ENCODE results near the gene MUC3A. TPM values are rescaled to one million over a fixed set of nuclear protein-coding genes. Genes with fewer than 3 reads are reported as not detected.
"Not testable (repeated sequence)": the region's sequence is repeated elsewhere in the genome, so short reads cannot be mapped to it uniquely, and the experiment has no call there.

Gene MUC3A
- polyA plus RNA-seq, 1 donor from 2014 or later: not detected

GRCh38 chr7:100935381-100935780 lies 14.0 kb upstream of the MUC3A start:
- not testable (repeated sequence) for H3K27ac Mint-ChIP-seq, H3K4me1 Mint-ChIP-seq, H3K36me3 Mint-ChIP-seq, H3K4me3 Mint-ChIP-seq
- Mint-ChIP-seq H3K9me3 (peaks cover 0 to 13% (median 12%) of the 10 kb centered on the region in 3 donors), H3K27me3 (peaks cover 14% of the 10 kb centered on the region)

- H3K27ac Mint-ChIP-seq, H3K4me3 Mint-ChIP-seq, H3K4me1 Mint-ChIP-seq, H3K36me3 Mint-ChIP-seq: not testable (repeated sequence)
- Mint-ChIP-seq H3K27me3 (peaks cover 11% of the 10 kb centered on the region), H3K9me3 (peaks cover 1 to 17% (median 12%) of the 10 kb centered on the region in 3 donors)
These were observed 13.2 kb upstream of the MUC3A start for GRCh38 chr7:100936167-100936566.

- Mint-ChIP-seq H3K27ac (no peak overlapping the region), H3K27me3 (peaks cover 11% of the 10 kb centered on the region), H3K4me1 (no peaks in the 10 kb centered on the region), H3K9me3 (peaks cover 1 to 13% (median 6%) of the 10 kb centered on the region in 3 donors), H3K4me3 (no peak overlapping the region), H3K36me3 (no peaks in the 10 kb centered on the region)
These were observed 7.1 kb upstream of the MUC3A start for GRCh38 chr7:100942045-100942774.

- Mint-ChIP-seq H3K36me3 (no peaks in the 10 kb centered on the region), H3K4me1 (no peaks in the 10 kb centered on the region), H3K27me3 (peaks cover 11% of the 10 kb centered on the region), H3K9me3 (peaks cover 1 to 13% (median 6%) of the 10 kb centered on the region in 3 donors), H3K4me3 (no peak overlapping the region), H3K27ac (no peak overlapping the region)
These were observed 5.6 kb upstream of the MUC3A start for GRCh38 chr7:100943693-100944092.

GRCh38 chr7:100944138-100944537 lies 5.2 kb upstream of the MUC3A start:
- H3K27ac Mint-ChIP-seq: no peak overlapping the region

GRCh38 chr7:100946111-100946510 lies 3.2 kb upstream of the MUC3A start:
- no peak overlapping the region for H3K4me3 Mint-ChIP-seq
- H3K36me3 Mint-ChIP-seq: no peaks in the 10 kb centered on the region
- no peaks in the 10 kb centered on the region for H3K4me1 Mint-ChIP-seq
- no peak overlapping the region for H3K27ac Mint-ChIP-seq
- H3K9me3 Mint-ChIP-seq: peaks cover 0 to under 1% (median 0%) of the 10 kb centered on the region in 3 donors
- H3K27me3 Mint-ChIP-seq: peaks cover 23% of the 10 kb centered on the region

More at GRCh38 chr7:100944138-100944537, 5.2 kb upstream of the MUC3A start:
- Mint-ChIP-seq H3K36me3 (no peaks in the 10 kb centered on the region), H3K9me3 (peaks cover 1 to 11% (median 6%) of the 10 kb centered on the region in 3 donors), H3K27me3 (peaks cover 13% of the 10 kb centered on the region), H3K4me3 (no peak overlapping the region), H3K4me1 (no peaks in the 10 kb centered on the region)

- no peak overlapping the region for H3K4me3 Mint-ChIP-seq
- H3K27ac Mint-ChIP-seq: no peak overlapping the region
- no peaks in the 10 kb centered on the region for H3K4me1 Mint-ChIP-seq
- peaks cover 23% of the 10 kb centered on the region for H3K27me3 Mint-ChIP-seq
- no peaks in the 10 kb centered on the region for H3K9me3 Mint-ChIP-seq
- H3K36me3 Mint-ChIP-seq: no peaks in the 10 kb centered on the region
These were observed 2.5 kb upstream of the MUC3A start for GRCh38 chr7:100946766-100947365.

- H3K4me1 Mint-ChIP-seq: no peaks in the 10 kb centered on the region
- no peaks in the 10 kb centered on the region for H3K9me3 Mint-ChIP-seq
- no peaks in the 10 kb centered on the region for H3K36me3 Mint-ChIP-seq
- peaks cover 23% of the 10 kb centered on the region for H3K27me3 Mint-ChIP-seq
- no peak overlapping the region for H3K27ac Mint-ChIP-seq
- H3K4me3 Mint-ChIP-seq: no peak overlapping the region
These were observed 1.5 kb upstream of the MUC3A start for GRCh38 chr7:100947792-100948191.

GRCh38 chr7:100949933-100950443 lies 654 bp downstream of the MUC3A start:
- Mint-ChIP-seq H3K4me3 (no peak overlapping the region), H3K9me3 (no peaks in the 10 kb centered on the region), H3K27me3 (peaks cover 18% of the 10 kb centered on the region), H3K4me1 (no peaks in the 10 kb centered on the region), H3K27ac (no peak overlapping the region), H3K36me3 (no peaks in the 10 kb centered on the region)

- Mint-ChIP-seq H3K36me3 (no peaks in the 10 kb centered on the region), H3K4me3 (no peak overlapping the region), H3K4me1 (no peaks in the 10 kb centered on the region), H3K27me3 (peaks cover 14% of the 10 kb centered on the region), H3K27ac (no peak overlapping the region), H3K9me3 (no peaks in the 10 kb centered on the region)
These were observed 1.8 kb downstream of the MUC3A start for GRCh38 chr7:100951172-100951571.

- Mint-ChIP-seq H3K36me3 (no peaks in the 10 kb centered on the region), H3K27me3 (peaks cover 12% of the 10 kb centered on the region)
These were observed 2.7 kb downstream of the MUC3A start for GRCh38 chr7:100951888-100952560.

GRCh38 chr7:100952641-100953040 lies 3.3 kb downstream of the MUC3A start:
- Mint-ChIP-seq H3K9me3 (no peaks in the 10 kb centered on the region), H3K4me1 (no peaks in the 10 kb centered on the region), H3K27ac (no peak overlapping the region), H3K27me3 (peaks cover 12% of the 10 kb centered on the region), H3K36me3 (no peaks in the 10 kb centered on the region), H3K4me3 (no peak overlapping the region)

More at GRCh38 chr7:100951888-100952560, 2.7 kb downstream of the MUC3A start:
- no peaks in the 10 kb centered on the region for H3K4me1 Mint-ChIP-seq
- H3K4me3 Mint-ChIP-seq: no peak overlapping the region
- H3K27ac Mint-ChIP-seq: no peak overlapping the region
- H3K9me3 Mint-ChIP-seq: no peaks in the 10 kb centered on the region

- H3K27me3 Mint-ChIP-seq: peaks cover 1% of the 10 kb centered on the region
- H3K36me3 Mint-ChIP-seq: no peaks in the 10 kb centered on the region
- no peaks in the 10 kb centered on the region for H3K9me3 Mint-ChIP-seq
- H3K4me3 Mint-ChIP-seq: no peak overlapping the region
- H3K27ac Mint-ChIP-seq: no peak overlapping the region
- no peaks in the 10 kb centered on the region for H3K4me1 Mint-ChIP-seq
These were observed 8.6 kb downstream of the MUC3A start for GRCh38 chr7:100957832-100958421.

GRCh38 chr7:100959894-100960293 lies 10.6 kb downstream of the MUC3A start:
- Mint-ChIP-seq H3K9me3 (no peaks in the 10 kb centered on the region), H3K27me3 (peaks cover 15% of the 10 kb centered on the region), H3K27ac (no peak overlapping the region), H3K36me3 (no peaks in the 10 kb centered on the region), H3K4me3 (no peak overlapping the region), H3K4me1 (no peaks in the 10 kb centered on the region)

GRCh38 chr7:100962537-100962936 lies 13.2 kb downstream of the MUC3A start:
- no peak overlapping the region for H3K4me3 Mint-ChIP-seq
- H3K27ac Mint-ChIP-seq: no peak overlapping the region
- peaks cover 37% of the 10 kb centered on the region for H3K27me3 Mint-ChIP-seq
- H3K9me3 Mint-ChIP-seq: no peaks in the 10 kb centered on the region
- peaks cover 5 to 13% (median 8%) of the 10 kb centered on the region in 3 donors for H3K4me1 Mint-ChIP-seq
- H3K36me3 Mint-ChIP-seq: no peaks in the 10 kb centered on the region
